SK-N-MC (cell line): ENCODE results near the gene ZBTB26.
A peak's percentile ranks its signal among the peaks of the same experiment; 100 is the strongest.

Source experiments
- DNase-seq: peaks from one replicate; pipeline ENCODE4 v3.0.0-alpha.2; 2011; ENCODE audit warnings: low read depth, low spot score
- H3K27ac ChIP-seq: fragments of 200-600 bp; sonication (generic); 2 replicates; pipeline ENCODE4 v1.5.1; 2016; ENCODE audit warnings: mixed run types
- H3K36me3 ChIP-seq: fragments of 200-600 bp; sonication (generic); 2 replicates; pipeline ENCODE4 v1.6.1; 2017; ENCODE audit warnings: antibody characterized with exemption, low read length, mixed read lengths; ENCODE audit not compliant: insufficient read depth
- H3K4me3 ChIP-seq: fragments of 200-600 bp; sonication (generic); 2 replicates; pipeline ENCODE4 v1.5.1; 2016
- H3K9ac ChIP-seq: fragments of 200-600 bp; sonication (generic); 2 replicates; pipeline ENCODE4 v1.8.0; 2017; ENCODE audit warnings: mixed run types, mixed read lengths; ENCODE audit not compliant: insufficient read length
- H3K9me3 ChIP-seq: fragments of 200-600 bp; sonication (generic); 2 replicates; pipeline ENCODE4 v1.6.1; 2017; ENCODE audit warnings: low read depth, mild to moderate bottlenecking, antibody characterized with exemption, low read length, moderate library complexity, mixed read lengths
- EZH2 ChIP-seq: fragments of 200-600 bp; sonication (generic); IDR thresholded peaks from one replicate; pipeline ENCODE4 v1.6.1; 2017; ENCODE audit warnings: antibody characterized with exemption
- FOXP2 ChIP-seq: optimal IDR thresholded peaks from 2 replicates; pipeline ENCODE3; 2011; ENCODE audit warnings: mild to moderate bottlenecking, moderate library complexity; ENCODE audit not compliant: insufficient read depth; ENCODE audit errors: extremely low read length, control extremely low read depth
- POLR2AphosphoS5 ChIP-seq: IDR thresholded peaks from 2 replicates; pipeline ENCODE4 v1.6.1; 2012; ENCODE audit warnings: mild to moderate bottlenecking, low read depth, low read length, borderline replicate concordance

Gene ZBTB26, protein sequence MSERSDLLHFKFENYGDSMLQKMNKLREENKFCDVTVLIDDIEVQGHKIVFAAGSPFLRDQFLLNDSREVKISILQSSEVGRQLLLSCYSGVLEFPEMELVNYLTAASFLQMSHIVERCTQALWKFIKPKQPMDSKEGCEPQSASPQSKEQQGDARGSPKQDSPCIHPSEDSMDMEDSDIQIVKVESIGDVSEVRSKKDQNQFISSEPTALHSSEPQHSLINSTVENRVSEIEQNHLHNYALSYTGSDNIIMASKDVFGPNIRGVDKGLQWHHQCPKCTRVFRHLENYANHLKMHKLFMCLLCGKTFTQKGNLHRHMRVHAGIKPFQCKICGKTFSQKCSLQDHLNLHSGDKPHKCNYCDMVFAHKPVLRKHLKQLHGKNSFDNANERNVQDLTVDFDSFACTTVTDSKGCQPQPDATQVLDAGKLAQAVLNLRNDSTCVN

DNA sequence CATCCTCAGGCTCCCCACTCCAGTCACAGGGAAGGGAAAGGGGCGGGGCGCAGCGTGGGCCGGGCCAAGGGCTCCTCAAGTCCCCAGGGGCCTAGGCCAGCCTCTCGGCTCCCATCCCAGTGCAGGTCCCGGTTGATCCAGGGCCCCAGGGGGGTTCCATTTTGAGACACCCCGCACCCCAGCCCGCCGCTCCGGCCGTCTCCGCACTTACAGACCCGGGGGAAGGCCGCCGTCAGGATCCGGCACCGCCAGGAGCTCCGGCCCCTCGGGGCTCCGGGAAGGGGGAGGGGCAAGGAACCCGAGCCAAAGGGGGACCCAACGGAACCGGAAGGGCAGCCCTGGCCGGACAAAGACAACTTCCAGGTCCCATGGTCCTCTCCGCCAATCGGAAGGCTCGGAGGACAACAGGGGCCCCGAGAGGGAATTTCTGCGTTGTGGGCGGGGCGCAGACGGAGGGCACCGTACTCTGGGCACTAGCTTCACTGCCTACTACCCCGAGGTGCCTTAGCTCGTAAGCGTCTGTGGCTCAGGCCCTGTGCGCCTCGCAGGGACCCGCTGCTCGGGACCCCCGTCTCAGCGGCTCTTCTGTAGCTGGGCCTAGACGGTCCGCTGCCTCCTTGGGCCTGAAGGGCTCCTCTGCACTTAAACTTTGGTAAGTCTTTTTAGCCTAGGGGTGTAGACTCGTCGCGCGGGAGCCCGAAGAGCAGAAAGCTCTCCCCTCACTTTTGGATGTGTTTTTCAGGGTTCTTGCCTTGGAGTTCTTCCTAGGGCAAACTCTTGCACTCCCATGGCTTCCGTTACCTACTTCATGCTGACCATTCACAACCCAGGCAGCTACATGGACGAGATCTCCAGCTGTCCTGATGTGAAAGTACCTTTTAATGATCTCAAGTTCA, at the start of gene ZBTB26:
TSS of gene ZBTB26 (minus strand) at position 287 of the 896 bp plus-strand sequence. CDS start 11,578 bp downstream, outside the sequence.
- Histone ChIP-seq H3K27ac (peak within 1 kb of the TSS; percentile 83), H3K9me3 (no peaks in the 10 kb centered on the region), H3K9ac (peak within 1 kb of the TSS; percentile 92), H3K4me3 (peak within 1 kb of the TSS; percentile 86), H3K36me3 (peaks cover 10% of the 10 kb centered on the region)
- TF ChIP-seq FOXP2 (no peak), EZH2 (no peak), POLR2AphosphoS5 (peak; percentile 95)
- DNase-seq: no peak

DNA sequence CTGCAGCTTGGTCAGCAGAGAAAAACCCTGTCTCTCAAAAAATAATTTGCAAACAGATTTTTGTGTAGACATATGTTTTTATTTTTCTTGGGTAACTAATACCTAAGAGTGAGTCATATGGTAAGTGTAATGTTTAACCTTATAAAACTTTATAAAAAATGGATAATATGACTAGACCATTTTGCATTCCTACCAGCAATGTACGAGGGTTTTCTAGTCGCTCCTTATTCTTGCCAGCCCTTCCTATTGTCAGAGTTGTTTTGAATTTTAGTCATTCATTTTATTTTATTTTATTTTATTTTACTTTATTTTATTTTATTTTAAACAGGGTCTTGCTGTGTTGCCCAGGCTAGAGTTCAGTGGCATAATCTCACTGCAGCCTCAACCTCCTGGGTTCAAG, 47.3 kb upstream of the ZBTB26 start:
- no peak for DNase-seq

DNA sequence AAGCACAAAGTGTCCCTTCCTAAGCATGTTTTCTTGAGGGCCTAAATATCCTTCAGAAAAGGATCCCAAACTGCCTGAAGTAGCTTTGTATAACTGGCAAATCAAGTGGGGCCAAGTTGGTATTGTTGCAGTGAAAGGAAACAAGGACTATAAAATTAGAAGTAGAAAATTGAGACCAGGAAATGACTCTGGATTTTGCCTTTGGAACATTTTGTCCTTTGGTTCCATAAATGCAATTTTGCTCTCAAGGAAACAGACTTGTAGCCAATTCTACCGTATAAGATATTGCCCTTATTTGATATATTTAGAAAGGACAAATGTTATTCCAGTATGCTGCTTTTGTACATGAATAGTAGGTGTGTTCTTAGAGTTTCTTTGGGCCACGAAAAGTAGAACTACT, 43.9 kb upstream of the ZBTB26 start:
- no peak for TF ChIP-seq EZH2
- TF ChIP-seq POLR2AphosphoS5: no peak
- no peak for TF ChIP-seq FOXP2
- no peak overlapping the region for H3K4me3 ChIP-seq
- H3K9me3 ChIP-seq: no peaks in the 10 kb centered on the region
- no peak for DNase-seq
- H3K36me3 ChIP-seq: peaks cover 61% of the 10 kb centered on the region
- H3K9ac ChIP-seq: no peak overlapping the region
- H3K27ac ChIP-seq: peak overlapping the region; percentile 73

More for the DNA sequence above, 47.3 kb upstream of the ZBTB26 start:
- H3K27ac ChIP-seq: no peak overlapping the region
- no peaks in the 10 kb centered on the region for H3K9me3 ChIP-seq
- no peak for TF ChIP-seq POLR2AphosphoS5
- H3K9ac ChIP-seq: no peak overlapping the region
- no peak overlapping the region for H3K4me3 ChIP-seq
- H3K36me3 ChIP-seq: peaks cover 42% of the 10 kb centered on the region

DNA sequence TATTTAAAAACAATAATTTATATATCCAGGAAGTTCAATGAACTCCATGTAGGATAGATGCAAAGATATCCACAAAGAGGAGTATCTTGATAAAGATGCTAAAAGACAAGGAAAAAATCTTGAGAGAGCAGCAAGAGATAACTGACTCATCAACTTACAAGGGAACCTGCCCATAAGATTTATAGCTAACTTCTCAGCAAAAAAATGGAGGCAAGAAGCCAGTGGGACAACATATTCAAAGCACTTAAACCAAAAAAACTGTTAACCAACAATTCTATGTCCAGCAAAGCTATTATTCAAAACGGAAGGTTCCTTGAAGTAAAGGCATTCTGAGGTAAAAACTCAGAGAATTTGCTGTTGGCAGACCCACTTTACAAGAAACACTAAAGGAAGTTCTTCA, 29.8 kb upstream of the ZBTB26 start:
- Histone ChIP-seq H3K9ac (no peak overlapping the region), H3K36me3 (peaks cover 84% of the 10 kb centered on the region), H3K4me3 (no peak overlapping the region), H3K9me3 (no peaks in the 10 kb centered on the region), H3K27ac (no peak overlapping the region)
- TF ChIP-seq POLR2AphosphoS5: no peak
- no peak for TF ChIP-seq EZH2
- no peak for TF ChIP-seq FOXP2
- no peak for DNase-seq

DNA sequence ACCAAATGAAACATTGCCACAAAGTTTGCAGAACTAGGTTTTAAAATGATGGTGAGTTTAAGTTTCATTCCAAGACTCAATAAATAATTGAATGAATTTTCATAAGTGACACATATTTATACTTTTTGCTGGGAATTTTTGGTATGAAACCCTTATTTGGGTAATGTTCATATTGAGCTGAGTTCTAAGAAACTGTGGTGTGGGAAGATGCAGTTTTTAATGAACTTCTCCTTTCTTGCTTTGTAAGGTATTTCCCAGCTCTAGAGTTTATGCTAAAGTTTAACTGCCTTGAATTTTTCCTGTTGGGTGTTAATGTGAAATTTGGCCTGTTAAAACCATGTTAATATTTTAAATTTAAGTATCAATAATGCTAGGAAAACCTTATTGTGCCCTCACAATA, 24.6 kb upstream of the ZBTB26 start:
- DNase-seq: no peak
- no peak overlapping the region for H3K4me3 ChIP-seq
- H3K27ac ChIP-seq: no peak overlapping the region
- no peak overlapping the region for H3K9ac ChIP-seq
- peaks cover 57% of the 10 kb centered on the region for H3K36me3 ChIP-seq
- TF ChIP-seq POLR2AphosphoS5: no peak
- no peak for TF ChIP-seq FOXP2
- no peak for TF ChIP-seq EZH2
- no peaks in the 10 kb centered on the region for H3K9me3 ChIP-seq

DNA sequence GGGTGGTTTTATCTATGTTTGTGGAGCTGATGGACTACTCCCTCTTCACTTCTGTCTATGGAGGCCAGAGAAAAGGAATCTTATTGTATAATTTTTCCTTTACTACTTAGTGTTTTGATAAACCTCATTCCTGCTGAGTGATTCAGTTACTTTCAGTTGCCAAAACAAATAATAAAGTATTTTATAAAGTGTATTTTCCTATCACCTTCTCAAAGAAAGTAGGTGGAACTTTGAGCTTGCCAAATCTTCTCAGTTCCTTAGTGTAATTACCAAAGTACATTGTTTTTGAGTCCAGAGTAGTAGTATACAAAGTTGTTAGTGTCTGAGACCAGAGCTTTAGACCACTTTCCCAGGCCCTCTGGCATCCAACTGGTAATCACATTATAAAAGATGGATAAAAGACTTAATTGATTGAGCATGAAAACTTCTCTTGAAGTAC, 23.0 kb upstream of the ZBTB26 start:
- Histone ChIP-seq H3K27ac (no peak overlapping the region), H3K9me3 (no peaks in the 10 kb centered on the region), H3K4me3 (no peak overlapping the region), H3K9ac (no peak overlapping the region), H3K36me3 (peaks cover 44% of the 10 kb centered on the region)
- DNase-seq: no peak
- TF ChIP-seq POLR2AphosphoS5 (no peak), EZH2 (no peak), FOXP2 (no peak)

DNA sequence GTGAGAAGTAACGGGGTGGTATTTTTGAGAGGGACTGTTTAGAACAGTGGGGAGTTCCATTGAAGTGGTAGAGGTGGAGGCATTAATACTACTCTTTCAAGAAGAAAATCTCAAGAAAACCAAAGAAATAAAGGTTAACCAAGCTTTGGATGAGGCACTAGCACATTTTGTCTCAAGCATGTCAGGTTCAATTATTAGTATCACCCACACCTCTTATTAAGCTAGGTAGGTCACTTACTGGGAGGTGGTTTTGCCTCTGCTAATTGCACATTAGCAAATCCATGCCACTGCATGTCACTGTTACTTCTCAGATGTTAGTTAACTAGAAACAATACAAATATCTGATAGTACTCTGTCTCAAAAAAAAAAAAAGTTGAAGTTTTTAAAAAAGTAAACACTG, 19.7 kb upstream of the ZBTB26 start:
- Histone ChIP-seq H3K36me3 (peaks cover 30% of the 10 kb centered on the region), H3K27ac (0 out of 2 replicates have a peak overlapping the region, but pooled peaks have one; percentile 4), H3K4me3 (no peak overlapping the region), H3K9ac (no peak overlapping the region), H3K9me3 (no peaks in the 10 kb centered on the region)
- TF ChIP-seq POLR2AphosphoS5 (no peak), FOXP2 (no peak), EZH2 (no peak)
- no peak for DNase-seq

DNA sequence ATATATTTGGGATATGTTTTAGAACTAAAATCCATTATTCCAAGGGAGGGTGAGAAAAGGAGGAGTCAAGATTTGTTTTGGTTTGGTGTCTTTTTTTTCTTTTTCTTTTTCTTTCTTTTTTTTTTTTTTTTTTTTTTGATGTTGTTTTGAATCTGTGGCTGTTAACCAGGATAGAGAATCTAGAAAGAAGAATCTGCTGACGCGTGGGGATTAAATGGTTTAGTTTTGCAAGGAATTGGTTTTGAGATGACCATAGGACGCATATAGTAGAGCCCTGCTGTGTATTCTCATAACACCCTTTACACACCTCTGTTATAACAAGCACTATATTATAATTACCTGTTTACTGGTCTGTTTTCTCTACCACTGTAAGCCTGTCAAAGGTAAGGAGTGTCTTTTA, 19.0 kb upstream of the ZBTB26 start:
- TF ChIP-seq EZH2 (no peak), POLR2AphosphoS5 (no peak), FOXP2 (no peak)
- no peak overlapping the region for H3K9ac ChIP-seq
- peaks cover 22% of the 10 kb centered on the region; the same call in 1 of the 2 replicates for H3K36me3 ChIP-seq
- no peak for DNase-seq
- no peak overlapping the region for H3K4me3 ChIP-seq
- peak overlapping the region; percentile 39; the same call in 1 of the 2 replicates for H3K27ac ChIP-seq
- H3K9me3 ChIP-seq: no peaks in the 10 kb centered on the region
